ENCODE measurements around the gene PARD3B.

Gene PARD3B
- total RNA-seq: 0.30 to 2.4 reads per million in 2 experiments

GRCh38 chr2:204544961-204545860, at the start of gene PARD3B:
PARD3B (plus strand) TSS chr2:204545475; CDS start chr2:204546000, 525 bp downstream.
- DNase-seq (ENCODE audit: low read depth): no peak

- no peak for DNase-seq (ENCODE audit: low read depth)
Observed at GRCh38 chr2:204496779-204497178, 48.5 kb upstream of the PARD3B start.

- no peak for DNase-seq (ENCODE audit: low read depth)
Observed at GRCh38 chr2:204497855-204498254, 47.4 kb upstream of the PARD3B start.

- DNase-seq (ENCODE audit: low read depth): no peak
Observed at GRCh38 chr2:204498291-204498690, 47.0 kb upstream of the PARD3B start.

GRCh38 chr2:204503869-204504268, 41.4 kb upstream of the PARD3B start:
- no peak for DNase-seq (ENCODE audit: low read depth)

GRCh38 chr2:204504594-204504993, 40.7 kb upstream of the PARD3B start:
- DNase-seq (ENCODE audit: low read depth): no peak

- no peak for DNase-seq (ENCODE audit: low read depth)
Observed at GRCh38 chr2:204505488-204505887, 39.8 kb upstream of the PARD3B start.

GRCh38 chr2:204505946-204506345, 39.3 kb upstream of the PARD3B start:
- DNase-seq (ENCODE audit: low read depth): no peak

- DNase-seq (ENCODE audit: low read depth): no peak
Observed at GRCh38 chr2:204507636-204508035, 37.6 kb upstream of the PARD3B start.

GRCh38 chr2:204510709-204511420, 34.4 kb upstream of the PARD3B start:
- DNase-seq (ENCODE audit: low read depth): no peak

- DNase-seq (ENCODE audit: low read depth): no peak
Observed at GRCh38 chr2:204514439-204514838, 30.8 kb upstream of the PARD3B start.

- no peak for DNase-seq (ENCODE audit: low read depth)
Observed at GRCh38 chr2:204515416-204515815, 29.9 kb upstream of the PARD3B start.

- no peak for DNase-seq (ENCODE audit: low read depth)
Observed at GRCh38 chr2:204517154-204517553, 28.1 kb upstream of the PARD3B start.

- no peak for DNase-seq (ENCODE audit: low read depth)
Observed at GRCh38 chr2:204529795-204530463, 15.3 kb upstream of the PARD3B start.

- no peak for DNase-seq (ENCODE audit: low read depth)
Observed at GRCh38 chr2:204530464-204530805, 14.8 kb upstream of the PARD3B start.

GRCh38 chr2:204533629-204534370, 11.5 kb upstream of the PARD3B start:
- no peak for DNase-seq (ENCODE audit: low read depth)

GRCh38 chr2:204535356-204535755, 9.9 kb upstream of the PARD3B start:
- no peak for DNase-seq (ENCODE audit: low read depth)

GRCh38 chr2:204535764-204536163, 9.5 kb upstream of the PARD3B start:
- DNase-seq (ENCODE audit: low read depth): no peak

- no peak for DNase-seq (ENCODE audit: low read depth)
Observed at GRCh38 chr2:204538182-204539018, 6.9 kb upstream of the PARD3B start.

GRCh38 chr2:204539019-204539385, 6.3 kb upstream of the PARD3B start:
- no peak for DNase-seq (ENCODE audit: low read depth)

GRCh38 chr2:204541637-204542036, 3.6 kb upstream of the PARD3B start:
- DNase-seq (ENCODE audit: low read depth): no peak
